ENCODE results near the gene C19orf73. TPM values are rescaled to one million over a fixed set of nuclear protein-coding genes. Genes with fewer than 3 reads are reported as not detected.

The C19orf73 gene
- total RNA-seq, 1 experiment from 2014 or later: 0.15 TPM

DNA sequence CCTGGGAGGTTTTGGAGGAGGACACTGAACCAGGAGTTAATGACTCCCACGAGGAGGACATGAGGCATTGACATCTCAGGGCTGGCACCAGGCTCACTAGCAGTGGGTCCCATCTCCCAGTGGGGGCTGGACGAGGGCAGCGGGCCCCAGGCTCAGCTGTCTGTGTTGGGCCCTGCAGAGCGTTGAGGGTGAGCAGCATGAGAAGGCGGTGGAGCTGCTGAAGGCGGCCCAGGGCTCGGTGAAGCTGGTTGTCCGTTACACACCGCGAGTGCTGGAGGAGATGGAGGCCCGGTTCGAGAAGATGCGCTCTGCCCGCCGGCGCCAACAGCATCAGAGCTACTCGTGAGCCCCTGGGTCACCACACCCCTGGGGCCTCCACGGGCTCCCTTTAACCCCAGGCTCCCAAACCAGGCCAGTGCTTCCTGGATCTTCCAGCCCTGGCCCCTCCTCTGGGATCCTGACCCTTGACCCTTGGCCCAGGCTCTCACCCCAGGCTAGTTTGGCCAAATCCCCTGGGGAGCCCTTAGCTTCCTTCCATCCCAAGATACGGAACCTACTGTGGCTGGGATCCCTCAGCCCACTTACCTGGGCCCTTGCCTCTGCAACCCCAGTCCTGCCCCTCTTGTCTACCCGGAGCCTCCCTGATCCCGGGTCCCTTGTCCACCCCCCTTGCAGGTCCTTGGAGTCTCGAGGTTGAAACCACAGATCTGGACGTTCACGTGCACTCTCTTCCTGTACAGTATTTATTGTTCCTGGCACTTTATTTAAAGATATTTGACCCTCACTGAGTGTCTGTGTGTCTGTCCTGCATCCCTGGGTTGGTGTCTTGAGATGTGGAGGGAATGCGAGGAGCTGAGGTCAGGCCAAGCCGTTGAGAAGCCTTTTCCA, 1.0 kb downstream of the C19orf73 start:
- H3K9me2 ChIP-seq (replicated peaks; ENCODE audit: low read length): no peaks in the 10 kb centered on the region
- BruUV-seq (replicated peaks): no TSS peak
- peak overlapping the region; percentile 75 for H3K4me3 ChIP-seq (ENCODE audit: low read length)
- H3F3A ChIP-seq (ENCODE audit: low read length, unreplicated experiment): no peaks in the 10 kb centered on the region
- H3K9me3 ChIP-seq (ENCODE audit: low read length): no peaks in the 10 kb centered on the region
- no peaks in the 10 kb centered on the region for H4K20me1 ChIP-seq (ENCODE audit: low read length)
- no peaks in the 10 kb centered on the region for H3K79me2 ChIP-seq (ENCODE audit: low read length)
- DNase-seq (no peak), ATAC-seq (no peak; the same call in 1 of the 2 replicates)
- H3K4me1 ChIP-seq (ENCODE audit: insufficient read depth, low read length): peaks cover 10% of the 10 kb centered on the region; the same call in 1 of the 2 replicates
- no peaks in the 10 kb centered on the region for H3K36me3 ChIP-seq (ENCODE audit: low read depth, low read length)
- no peaks in the 10 kb centered on the region for H3K27me3 ChIP-seq (ENCODE audit: low read length)
- peak overlapping the region; percentile 70 for H3K9ac ChIP-seq (ENCODE audit: low read length)
- CTCF ChIA-PET: no interaction called here
- H3K27ac ChIP-seq (ENCODE audit: low read length): no peak overlapping the region
- H2AFZ ChIP-seq (ENCODE audit: low read length): peak overlapping the region; percentile 88
- intact Hi-C loops (cut with micrococcal nuclease): no loop called here
- H3K4me2 ChIP-seq (ENCODE audit: low read length): peak overlapping the region; percentile 84
- TF ChIP-seq, protein P1, sequence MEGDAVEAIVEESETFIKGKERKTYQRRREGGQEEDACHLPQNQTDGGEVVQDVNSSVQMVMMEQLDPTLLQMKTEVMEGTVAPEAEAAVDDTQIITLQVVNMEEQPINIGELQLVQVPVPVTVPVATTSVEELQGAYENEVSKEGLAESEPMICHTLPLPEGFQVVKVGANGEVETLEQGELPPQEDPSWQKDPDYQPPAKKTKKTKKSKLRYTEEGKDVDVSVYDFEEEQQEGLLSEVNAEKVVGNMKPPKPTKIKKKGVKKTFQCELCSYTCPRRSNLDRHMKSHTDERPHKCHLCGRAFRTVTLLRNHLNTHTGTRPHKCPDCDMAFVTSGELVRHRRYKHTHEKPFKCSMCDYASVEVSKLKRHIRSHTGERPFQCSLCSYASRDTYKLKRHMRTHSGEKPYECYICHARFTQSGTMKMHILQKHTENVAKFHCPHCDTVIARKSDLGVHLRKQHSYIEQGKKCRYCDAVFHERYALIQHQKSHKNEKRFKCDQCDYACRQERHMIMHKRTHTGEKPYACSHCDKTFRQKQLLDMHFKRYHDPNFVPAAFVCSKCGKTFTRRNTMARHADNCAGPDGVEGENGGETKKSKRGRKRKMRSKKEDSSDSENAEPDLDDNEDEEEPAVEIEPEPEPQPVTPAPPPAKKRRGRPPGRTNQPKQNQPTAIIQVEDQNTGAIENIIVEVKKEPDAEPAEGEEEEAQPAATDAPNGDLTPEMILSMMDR (conservative IDR thresholded peaks at IDR 0.05; ENCODE audit: low read depth, low read length): no peak
- TF ChIP-seq EZH2 (IDR thresholded peaks at IDR 0.05; ENCODE audit: low read length, unreplicated experiment): no peak
- no peak for TF ChIP-seq EZH2phosphoT487 (IDR thresholded peaks at IDR 0.05; ENCODE audit: borderline replicate concordance, low read length)
- POLR2A ChIA-PET (ENCODE audit: unreplicated experiment): no interaction called here

DNA sequence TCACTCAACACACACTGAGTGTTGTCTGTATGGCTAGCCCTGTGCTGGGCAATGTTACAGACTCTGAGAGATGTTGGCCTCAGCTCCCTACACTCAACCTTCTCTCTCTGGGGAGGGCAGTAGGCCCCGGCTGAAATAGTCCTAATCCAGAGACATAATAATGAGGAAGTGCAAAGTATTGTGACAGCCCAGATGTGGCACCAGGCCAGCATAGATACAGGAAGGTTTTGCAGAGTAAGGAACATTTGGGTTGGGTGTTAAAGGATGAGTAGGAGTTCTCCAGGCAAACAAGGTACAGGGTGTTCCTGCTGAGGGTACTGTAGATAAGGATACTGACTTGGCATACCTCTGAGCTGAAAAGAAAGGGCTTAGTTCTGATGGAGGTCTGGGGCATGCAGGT, 2.4 kb downstream of the C19orf73 start:
- ChIA-PET CTCF (no interaction called here), POLR2A (ENCODE audit: unreplicated experiment) (no interaction called here)
- Histone ChIP-seq H3K27me3 (ENCODE audit: low read length) (no peaks in the 10 kb centered on the region), H3K36me3 (ENCODE audit: low read depth, low read length) (no peaks in the 10 kb centered on the region), H3K4me1 (ENCODE audit: insufficient read depth, low read length) (peaks cover 10% of the 10 kb centered on the region; the same call in 1 of the 2 replicates), H4K20me1 (ENCODE audit: low read length) (no peaks in the 10 kb centered on the region), H3K9ac (ENCODE audit: low read length) (no peak overlapping the region), H3K27ac (ENCODE audit: low read length) (no peak overlapping the region), H3K9me2 (replicated peaks; ENCODE audit: low read length) (no peaks in the 10 kb centered on the region), H2AFZ (ENCODE audit: low read length) (no peak overlapping the region), H3F3A (ENCODE audit: low read length, unreplicated experiment) (no peaks in the 10 kb centered on the region), H3K79me2 (ENCODE audit: low read length) (no peaks in the 10 kb centered on the region), H3K4me2 (ENCODE audit: low read length) (no peak overlapping the region), H3K4me3 (ENCODE audit: low read length) (no peak overlapping the region), H3K9me3 (ENCODE audit: low read length) (no peaks in the 10 kb centered on the region)
- ATAC-seq (no peak), DNase-seq (no peak)
- no TSS peak for BruUV-seq (replicated peaks)
- intact Hi-C loops (cut with micrococcal nuclease): no loop called here
- TF ChIP-seq EZH2phosphoT487 (IDR thresholded peaks at IDR 0.05; ENCODE audit: borderline replicate concordance, low read length): no peak
- TF ChIP-seq, protein P1 (conservative IDR thresholded peaks at IDR 0.05; ENCODE audit: low read depth, low read length): no peak
- no peak for TF ChIP-seq EZH2 (IDR thresholded peaks at IDR 0.05; ENCODE audit: low read length, unreplicated experiment)

Data from PC-3 (cell line).